Activated naive CD8-positive, alpha-beta T cell treated with anti-CD3 and anti-CD28 coated beads for 36 hours (primary cell): ENCODE measurements around the gene CEP112. TPM values are rescaled to one million over a fixed set of nuclear protein-coding genes. Genes with fewer than 3 reads are reported as not detected.
A peak's percentile ranks its signal among the peaks of the same experiment; 100 is the strongest.

ENCODE experiments used
- DNase-seq: peaks from one replicate; pipeline ENCODE4 v3.0.0; 2021
- H3K27ac Mint-ChIP-seq: one replicate; pipeline ENCODE4 v1.8.0; 2022; ENCODE audit warnings: mild to moderate bottlenecking, moderate library complexity, mixed read lengths
- H3K27me3 Mint-ChIP-seq: one replicate; pipeline ENCODE4 v1.8.0; 2022; ENCODE audit warnings: mild to moderate bottlenecking, mixed read lengths
- H3K36me3 Mint-ChIP-seq: one replicate; pipeline ENCODE4 v1.8.0; 2021; ENCODE audit warnings: mild to moderate bottlenecking, mixed read lengths
- H3K4me1 Mint-ChIP-seq: one replicate; pipeline ENCODE4 v1.8.0; 2021; ENCODE audit warnings: mixed read lengths
- H3K4me3 Mint-ChIP-seq: one replicate; pipeline ENCODE4 v1.8.0; 2022; ENCODE audit warnings: mild to moderate bottlenecking, moderate library complexity, mixed read lengths
- H3K9me3 Mint-ChIP-seq: one replicate; pipeline ENCODE4 v1.8.0; 2022; ENCODE audit warnings: mixed read lengths
- total RNA-seq, 2 experiments: library from RNA; stranded (reverse); gene quantifications; one replicate each; pipeline ENCODE4 v1.2.3, GENCODE V29; 2021

The CEP112 gene
- total RNA-seq, 2 experiments from 2014 or later, result 0.54 to 1.3 TPM

DNA sequence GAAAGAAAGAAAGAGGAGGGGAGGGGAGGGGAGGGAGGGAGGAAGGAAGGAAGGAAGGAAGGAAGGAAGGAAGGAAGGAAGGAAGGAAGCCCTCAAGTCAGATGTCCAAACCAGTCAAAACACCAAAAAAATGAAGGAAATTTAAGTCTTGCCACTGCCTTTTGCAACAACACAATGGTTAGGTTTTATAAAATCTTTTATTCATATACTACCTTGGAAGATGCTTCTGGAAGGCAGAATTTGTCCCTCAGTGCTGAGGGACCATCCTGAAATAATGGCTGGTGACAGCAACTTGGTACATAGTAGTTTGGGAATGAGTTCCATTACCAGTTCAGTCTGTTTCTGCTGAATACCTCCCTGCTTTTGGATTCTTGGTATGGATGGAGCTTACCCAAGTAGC is 29.4 kb upstream of the CEP112 start:
- H3K9me3 Mint-ChIP-seq, result no peaks in the 10 kb centered on the region
- no peak for DNase-seq
- no peaks in the 10 kb centered on the region for H3K27me3 Mint-ChIP-seq
- no peak overlapping the region for H3K27ac Mint-ChIP-seq
- H3K4me3 Mint-ChIP-seq, result no peak overlapping the region
- H3K4me1 Mint-ChIP-seq, result no peaks in the 10 kb centered on the region
- H3K36me3 Mint-ChIP-seq, result no peaks in the 10 kb centered on the region

DNA sequence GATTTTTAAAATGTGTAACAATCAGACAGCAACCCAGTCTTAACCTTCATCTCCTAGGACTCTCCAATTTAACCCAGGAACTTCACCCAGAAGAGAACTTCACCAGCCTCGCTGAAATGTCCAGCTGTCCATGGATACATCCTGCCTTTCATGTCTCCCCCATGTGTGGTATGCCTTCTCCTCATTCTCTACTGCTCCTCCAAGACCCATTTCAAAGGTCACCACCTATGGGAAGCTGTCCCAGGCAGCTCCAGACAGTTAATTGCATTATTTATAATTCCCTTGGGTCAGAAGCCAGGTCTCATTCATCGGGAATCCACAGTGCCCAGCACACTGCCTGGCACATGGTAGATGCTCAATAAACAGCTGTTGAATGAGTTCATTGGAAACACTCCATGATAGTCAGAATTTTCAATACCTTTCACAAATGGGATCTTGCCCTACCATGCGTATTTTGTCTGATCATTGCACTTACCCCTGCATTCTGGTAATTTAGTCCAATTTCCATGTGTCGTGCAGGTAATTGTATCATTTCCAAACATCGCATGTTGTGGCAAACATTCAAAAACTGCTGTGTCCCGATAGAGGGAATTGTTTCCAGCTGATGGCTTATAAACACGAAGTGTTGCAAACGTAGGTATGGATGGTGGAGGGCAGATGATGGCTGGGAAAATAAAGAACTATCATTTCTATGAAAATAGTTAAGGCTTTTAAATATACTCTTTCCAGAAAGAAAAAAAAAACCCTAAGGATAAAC is 28.3 kb upstream of the CEP112 start:
- DNase-seq, result no peak
- Mint-ChIP-seq H3K9me3 (no peaks in the 10 kb centered on the region), H3K4me1 (no peaks in the 10 kb centered on the region), H3K4me3 (no peak overlapping the region), H3K27me3 (no peaks in the 10 kb centered on the region), H3K27ac (no peak overlapping the region), H3K36me3 (no peaks in the 10 kb centered on the region)

DNA sequence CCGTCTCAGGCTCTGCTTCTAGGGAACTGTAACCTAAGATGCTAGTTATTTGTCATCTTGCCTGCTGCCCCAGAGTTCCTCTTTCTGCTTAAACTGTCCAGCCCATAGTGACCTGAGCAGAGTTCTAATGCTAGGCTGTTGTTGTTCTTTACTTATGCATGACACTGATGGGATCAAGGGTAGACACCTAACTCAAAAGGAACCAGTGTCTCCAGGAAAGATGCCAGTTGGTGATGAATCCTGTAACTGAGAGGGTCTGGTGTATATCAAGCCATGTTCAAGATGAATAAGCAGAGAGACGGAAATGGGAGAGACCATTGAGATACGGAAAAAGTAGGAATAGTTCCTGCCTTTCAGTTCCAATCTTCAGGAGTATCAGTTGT is 23.6 kb upstream of the CEP112 start:
- Mint-ChIP-seq H3K4me3 (no peak overlapping the region), H3K4me1 (no peaks in the 10 kb centered on the region), H3K27ac (no peak overlapping the region), H3K36me3 (no peaks in the 10 kb centered on the region), H3K9me3 (no peaks in the 10 kb centered on the region), H3K27me3 (no peaks in the 10 kb centered on the region)
- DNase-seq, result no peak

DNA sequence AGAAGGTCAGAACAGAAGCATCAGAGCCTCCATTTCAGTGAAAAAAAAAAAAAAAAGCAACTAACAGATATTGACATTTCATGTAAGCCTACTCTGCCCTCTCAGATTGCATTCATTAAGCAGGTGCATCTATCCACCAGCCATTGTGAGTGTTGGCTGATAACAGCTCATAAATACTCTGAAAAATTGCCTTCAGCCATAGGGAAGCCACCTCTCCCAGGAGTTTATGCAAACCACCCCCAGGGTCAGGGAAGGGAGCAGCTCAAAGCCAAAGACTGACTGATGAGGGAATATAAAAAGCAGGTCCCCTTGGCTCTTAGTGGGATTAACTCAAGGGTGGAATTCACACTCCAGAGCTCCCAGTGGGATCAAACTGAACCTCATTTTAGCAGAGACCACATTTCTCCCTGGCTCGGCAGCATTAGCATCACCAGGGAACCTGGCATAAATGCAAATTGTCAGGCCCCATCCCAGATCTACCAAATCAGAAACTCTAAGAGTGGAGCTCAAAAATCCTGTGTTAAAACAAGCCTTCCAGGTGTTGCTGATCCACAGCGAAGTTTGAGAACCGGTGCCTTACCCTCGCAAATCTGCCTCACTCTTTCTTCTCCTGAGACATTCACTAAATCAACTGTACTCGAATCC is 23.1 kb upstream of the CEP112 start:
- Mint-ChIP-seq H3K36me3 (no peaks in the 10 kb centered on the region), H3K27me3 (no peaks in the 10 kb centered on the region), H3K4me3 (no peak overlapping the region), H3K27ac (no peak overlapping the region), H3K9me3 (no peaks in the 10 kb centered on the region), H3K4me1 (no peaks in the 10 kb centered on the region)
- no peak for DNase-seq

DNA sequence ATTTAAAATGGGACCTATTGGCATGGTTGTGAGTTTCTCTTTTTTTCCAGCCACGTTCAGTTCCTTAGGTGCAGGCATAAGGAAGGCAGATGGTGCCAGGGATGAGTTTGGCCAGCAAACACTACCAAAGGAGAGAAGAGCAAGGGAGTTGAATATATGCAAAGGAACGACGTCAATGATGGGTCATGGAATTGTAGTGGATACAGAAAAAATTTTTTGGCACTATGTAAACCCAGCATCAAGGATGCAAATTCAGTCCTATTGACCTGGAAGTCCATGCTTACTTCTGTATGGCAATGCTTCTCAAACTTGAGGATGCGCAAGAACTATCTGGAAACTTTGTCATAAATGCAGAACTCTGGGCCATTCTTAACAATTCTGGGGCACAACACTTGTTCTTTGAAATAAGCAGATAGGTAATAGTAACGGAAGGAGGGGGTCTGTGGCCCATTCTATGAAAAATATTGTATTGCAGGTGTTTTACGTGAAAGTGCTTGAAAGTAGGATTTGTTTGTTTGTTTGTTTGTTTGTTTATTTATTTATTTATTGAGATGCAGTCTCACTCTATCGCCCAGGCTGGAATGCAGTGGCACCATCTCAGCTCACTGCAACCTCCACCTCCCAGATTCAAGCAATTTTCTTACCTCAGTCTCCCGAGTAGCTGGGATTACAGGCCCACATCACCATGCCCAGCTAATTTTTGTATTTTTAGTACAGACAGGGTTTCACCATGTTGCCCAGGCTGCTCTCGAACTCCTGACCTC is 19.3 kb upstream of the CEP112 start:
- no peaks in the 10 kb centered on the region for H3K4me1 Mint-ChIP-seq
- H3K4me3 Mint-ChIP-seq, result no peak overlapping the region
- H3K27me3 Mint-ChIP-seq, result no peaks in the 10 kb centered on the region
- no peak for DNase-seq
- no peaks in the 10 kb centered on the region for H3K9me3 Mint-ChIP-seq
- no peaks in the 10 kb centered on the region for H3K36me3 Mint-ChIP-seq
- no peak overlapping the region for H3K27ac Mint-ChIP-seq

DNA sequence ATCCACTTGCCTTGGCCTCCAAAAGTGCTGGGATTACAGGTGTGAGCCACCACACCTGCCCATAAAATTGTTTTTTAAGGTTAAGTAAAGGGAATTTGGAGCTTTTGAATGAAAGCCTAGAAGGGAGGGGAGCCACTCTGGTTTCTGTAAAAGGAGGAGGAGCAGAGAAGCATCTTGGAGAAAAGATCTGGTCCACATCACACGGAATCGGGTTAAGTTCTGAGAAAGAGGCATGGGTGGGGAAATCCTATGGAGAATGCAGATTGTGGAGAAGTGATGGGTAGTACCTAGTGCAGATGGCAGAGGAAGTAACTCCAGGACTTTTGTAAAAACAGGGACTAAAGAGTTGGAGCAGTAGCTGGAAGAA is 18.3 kb upstream of the CEP112 start:
- Mint-ChIP-seq H3K27ac (no peak overlapping the region), H3K4me1 (no peaks in the 10 kb centered on the region), H3K9me3 (no peaks in the 10 kb centered on the region), H3K36me3 (no peaks in the 10 kb centered on the region), H3K4me3 (no peak overlapping the region), H3K27me3 (no peaks in the 10 kb centered on the region)
- no peak for DNase-seq

DNA sequence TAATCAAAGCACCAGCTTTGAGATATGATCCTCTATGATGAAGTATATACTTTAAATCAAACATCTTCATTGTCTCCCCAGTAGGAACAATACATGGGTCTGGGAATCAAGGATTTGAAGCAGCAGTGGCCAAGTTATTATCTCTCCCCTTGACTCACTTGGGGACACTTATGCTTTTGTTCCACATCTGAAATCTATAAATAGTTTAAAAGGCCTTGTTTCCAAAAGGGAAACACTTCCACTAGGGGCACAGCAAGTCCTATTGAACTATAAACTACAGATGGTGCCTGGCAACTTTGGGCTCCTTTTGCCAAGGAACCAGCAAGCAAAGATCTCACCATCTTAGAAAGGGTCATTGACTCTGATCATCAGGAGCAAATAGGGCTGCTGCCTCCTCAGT is 16.0 kb upstream of the CEP112 start:
- Mint-ChIP-seq H3K27me3 (no peaks in the 10 kb centered on the region), H3K9me3 (no peaks in the 10 kb centered on the region), H3K36me3 (no peaks in the 10 kb centered on the region), H3K4me1 (no peaks in the 10 kb centered on the region), H3K27ac (no peak overlapping the region), H3K4me3 (no peak overlapping the region)
- no peak for DNase-seq

DNA sequence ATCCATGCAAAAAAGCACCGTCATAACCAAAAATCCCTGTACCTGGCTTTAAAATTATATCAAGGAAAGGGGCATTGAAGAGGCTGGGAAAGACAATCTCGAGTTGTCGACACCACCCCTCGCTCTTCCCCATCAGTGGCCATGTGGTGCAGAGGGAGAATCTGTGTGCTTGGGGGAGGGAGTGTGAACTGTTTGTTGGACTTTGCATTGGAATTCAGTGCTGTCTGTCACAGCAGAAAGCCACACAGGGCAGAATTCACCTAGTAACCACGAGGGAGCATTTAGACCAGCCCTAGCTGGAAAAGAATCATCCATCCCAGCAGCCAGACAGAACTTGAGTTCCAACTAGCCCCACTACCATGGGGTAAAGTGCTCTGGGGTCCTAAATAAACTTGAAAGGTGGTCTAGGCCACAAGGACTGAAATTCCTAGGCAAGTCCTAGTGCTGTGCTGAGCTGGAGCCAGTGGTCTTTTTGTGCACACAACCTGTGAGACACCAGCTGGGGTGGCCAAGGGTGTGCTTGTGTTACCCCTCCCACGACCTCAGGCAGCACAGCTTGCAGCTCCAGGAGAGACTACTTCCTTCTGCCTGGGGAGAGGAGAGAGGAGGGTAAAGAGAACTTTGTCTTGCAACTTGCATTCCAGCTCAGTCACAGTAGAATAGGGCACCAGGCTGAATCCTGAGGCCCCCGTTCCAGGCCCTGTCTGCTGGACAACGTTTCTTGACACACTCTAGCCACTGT is 11.5 kb upstream of the CEP112 start:
- Mint-ChIP-seq H3K9me3 (no peaks in the 10 kb centered on the region), H3K27ac (no peak overlapping the region), H3K4me3 (no peak overlapping the region), H3K36me3 (no peaks in the 10 kb centered on the region), H3K4me1 (peaks cover 12% of the 10 kb centered on the region), H3K27me3 (no peaks in the 10 kb centered on the region)
- no peak for DNase-seq

DNA sequence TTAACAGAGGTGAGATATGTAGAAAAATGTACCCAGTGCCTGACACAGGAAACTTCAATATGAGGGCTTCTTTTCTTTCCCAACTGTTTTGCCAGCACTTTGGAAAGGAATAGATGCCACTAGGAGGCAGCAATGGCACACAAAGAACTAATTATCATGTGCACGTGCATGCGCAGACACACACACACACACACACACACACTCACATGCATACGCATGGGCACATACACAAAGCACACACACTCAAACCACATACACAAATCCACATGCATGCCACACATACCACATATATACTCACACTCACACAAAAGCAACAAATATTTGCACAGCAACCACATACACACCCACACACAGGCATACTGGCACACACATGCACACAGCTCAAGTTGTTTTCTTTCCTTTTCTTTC is 8.8 kb upstream of the CEP112 start:
- Mint-ChIP-seq H3K27me3 (no peaks in the 10 kb centered on the region), H3K4me1 (peaks cover 12% of the 10 kb centered on the region), H3K27ac (no peak overlapping the region), H3K36me3 (no peaks in the 10 kb centered on the region), H3K9me3 (no peaks in the 10 kb centered on the region), H3K4me3 (no peak overlapping the region)
- DNase-seq, result peak; percentile 16

DNA sequence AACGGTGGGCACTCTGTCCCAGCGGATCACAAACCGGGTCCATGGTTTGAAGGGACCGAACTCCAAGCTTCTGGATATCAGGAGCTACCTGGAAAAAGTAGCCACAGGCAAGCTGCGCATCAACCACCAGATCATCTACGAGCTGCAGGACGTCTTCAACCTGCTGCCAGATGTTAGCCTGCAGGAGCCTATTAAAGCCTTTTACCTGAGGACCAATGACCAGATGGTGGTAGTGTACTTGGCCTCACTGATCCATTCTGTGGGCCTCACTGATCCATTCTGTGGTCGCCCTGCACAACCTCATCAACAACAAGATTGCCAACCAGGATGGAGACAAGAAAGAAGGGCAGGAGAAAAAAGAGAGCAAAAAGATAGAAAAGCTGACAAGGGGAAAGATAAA is 6.3 kb upstream of the CEP112 start:
- H3K27ac Mint-ChIP-seq, result no peak overlapping the region
- H3K36me3 Mint-ChIP-seq, result no peaks in the 10 kb centered on the region
- no peaks in the 10 kb centered on the region for H3K27me3 Mint-ChIP-seq
- no peaks in the 10 kb centered on the region for H3K9me3 Mint-ChIP-seq
- DNase-seq, result no peak
- H3K4me1 Mint-ChIP-seq, result peaks cover 12% of the 10 kb centered on the region
- no peak overlapping the region for H3K4me3 Mint-ChIP-seq

DNA sequence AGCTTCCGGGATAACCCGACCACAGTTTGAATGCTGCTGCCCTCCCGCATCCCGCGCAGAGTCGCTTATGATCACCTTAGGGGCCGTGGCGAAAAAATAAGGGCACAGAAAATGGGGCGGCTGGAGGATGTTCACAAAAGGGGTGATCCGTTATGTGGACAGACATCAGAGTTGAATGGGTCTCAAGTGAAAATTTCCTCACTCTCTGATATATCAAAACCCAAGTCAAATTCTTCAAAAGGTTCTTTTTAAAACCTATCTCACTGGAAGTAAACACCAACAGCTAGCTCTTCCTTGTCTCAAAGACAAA is 400 bp upstream of the CEP112 start:
- peaks cover 15% of the 10 kb centered on the region for H3K4me1 Mint-ChIP-seq
- peak overlapping the region; percentile 82 for H3K4me3 Mint-ChIP-seq
- DNase-seq, result no peak
- no peaks in the 10 kb centered on the region for H3K36me3 Mint-ChIP-seq
- H3K9me3 Mint-ChIP-seq, result no peaks in the 10 kb centered on the region
- H3K27me3 Mint-ChIP-seq, result no peaks in the 10 kb centered on the region
- peak overlapping the region; percentile 45 for H3K27ac Mint-ChIP-seq

DNA sequence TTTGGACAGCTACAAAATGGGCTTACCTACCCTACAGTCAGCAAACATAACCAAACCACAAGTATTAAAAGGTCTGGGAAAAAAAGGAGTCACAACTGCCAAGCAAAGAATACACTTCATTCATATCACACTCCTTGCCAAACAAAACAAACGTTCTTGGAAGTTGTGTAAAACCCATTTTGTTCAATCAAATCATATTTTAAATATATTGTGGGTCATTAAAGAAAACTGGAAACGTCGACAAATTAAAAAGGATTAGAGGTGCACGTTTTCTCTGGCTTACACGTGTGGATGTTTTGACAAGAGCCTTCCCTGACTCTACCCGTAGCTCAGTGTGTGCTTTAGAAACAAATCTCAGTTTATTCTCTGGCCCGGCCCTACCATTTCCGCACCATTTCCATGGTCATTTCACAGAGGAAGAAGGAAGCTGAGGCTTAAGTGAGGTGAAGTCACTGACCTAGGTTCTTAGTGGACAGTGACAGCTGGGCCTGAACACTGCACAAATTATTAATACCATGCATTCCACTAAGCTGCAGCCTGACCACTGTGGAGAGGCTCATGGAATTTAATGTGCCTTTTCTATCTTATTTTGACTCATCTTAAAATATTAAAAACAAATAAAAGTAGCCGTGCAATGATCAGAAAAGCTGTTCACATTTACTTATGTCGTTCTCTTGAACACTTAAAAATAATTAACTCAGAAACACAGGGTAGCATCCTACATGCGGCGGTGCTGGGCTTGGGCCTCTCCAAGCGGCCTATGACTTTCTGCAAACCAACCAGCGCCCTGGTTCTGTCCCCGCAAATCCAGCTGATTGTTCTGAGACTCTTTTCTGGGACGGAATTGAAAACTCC is 968 bp downstream of the CEP112 start:
- Mint-ChIP-seq H3K9me3 (no peaks in the 10 kb centered on the region), H3K27me3 (no peaks in the 10 kb centered on the region), H3K27ac (peak overlapping the region; percentile 57), H3K36me3 (no peaks in the 10 kb centered on the region), H3K4me3 (peak overlapping the region; percentile 82), H3K4me1 (peaks cover 15% of the 10 kb centered on the region)
- no peak for DNase-seq

DNA sequence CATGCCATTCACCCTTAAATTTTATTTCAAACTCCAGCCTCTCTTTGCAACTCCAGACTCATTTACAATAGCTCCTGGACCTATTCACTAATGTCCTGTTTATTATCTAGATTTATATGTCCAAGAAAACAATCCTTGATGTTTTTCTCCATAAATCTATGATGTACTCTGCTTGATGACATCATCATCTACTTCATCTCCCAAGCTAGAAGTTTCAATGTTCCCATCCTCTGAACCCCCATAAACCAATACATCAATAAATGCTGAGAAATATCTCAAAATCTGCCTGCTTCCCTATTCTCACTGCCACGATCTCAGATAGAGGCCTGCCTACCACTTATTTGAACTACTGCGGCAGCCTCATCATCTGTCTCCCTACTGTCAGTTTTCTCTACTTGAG is 4.2 kb downstream of the CEP112 start:
- Mint-ChIP-seq H3K27ac (no peak overlapping the region), H3K4me3 (no peak overlapping the region), H3K36me3 (no peaks in the 10 kb centered on the region), H3K9me3 (peaks cover 2% of the 10 kb centered on the region), H3K27me3 (no peaks in the 10 kb centered on the region), H3K4me1 (peaks cover 12% of the 10 kb centered on the region)
- no peak for DNase-seq

DNA sequence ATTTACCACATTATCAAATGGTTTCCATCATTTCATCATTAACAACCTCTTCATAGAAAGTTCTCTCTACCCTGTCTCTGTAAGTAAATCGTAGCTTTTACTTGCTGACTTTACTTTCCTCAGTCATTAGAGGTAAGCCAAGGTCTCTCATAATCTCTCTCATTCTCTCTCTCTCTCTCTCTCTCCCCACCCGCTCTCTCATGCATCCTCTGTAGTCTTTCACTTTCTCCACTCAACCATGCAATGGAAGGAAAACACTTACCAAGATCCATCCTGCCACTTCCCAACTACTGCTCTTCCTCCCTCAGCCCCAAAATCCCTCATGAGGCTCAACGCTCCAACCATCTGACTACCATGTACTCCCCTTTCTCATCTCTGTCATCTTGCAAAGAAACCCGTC is 6.1 kb downstream of the CEP112 start:
- H3K36me3 Mint-ChIP-seq, result no peaks in the 10 kb centered on the region
- no peak for DNase-seq
- peaks cover 2% of the 10 kb centered on the region for H3K9me3 Mint-ChIP-seq
- H3K4me1 Mint-ChIP-seq, result peaks cover under 1% of the 10 kb centered on the region
- no peaks in the 10 kb centered on the region for H3K27me3 Mint-ChIP-seq
- no peak overlapping the region for H3K4me3 Mint-ChIP-seq
- H3K27ac Mint-ChIP-seq, result no peak overlapping the region
